SK-N-MC (cell line): ENCODE data around the gene GNA14.

ENCODE experiments used
- DNase-seq: peaks from one replicate; pipeline ENCODE4 v3.0.0-alpha.2; 2011; ENCODE audit warnings: low read depth, low spot score
- H3K27ac ChIP-seq: fragments of 200-600 bp; sonication (generic); 2 replicates; pipeline ENCODE4 v1.5.1; 2016; ENCODE audit warnings: mixed run types
- H3K36me3 ChIP-seq: fragments of 200-600 bp; sonication (generic); 2 replicates; pipeline ENCODE4 v1.6.1; 2017; ENCODE audit warnings: antibody characterized with exemption, low read length, mixed read lengths; ENCODE audit not compliant: insufficient read depth
- H3K4me3 ChIP-seq: fragments of 200-600 bp; sonication (generic); 2 replicates; pipeline ENCODE4 v1.5.1; 2016
- H3K9ac ChIP-seq: fragments of 200-600 bp; sonication (generic); 2 replicates; pipeline ENCODE4 v1.8.0; 2017; ENCODE audit warnings: mixed run types, mixed read lengths; ENCODE audit not compliant: insufficient read length
- H3K9me3 ChIP-seq: fragments of 200-600 bp; sonication (generic); 2 replicates; pipeline ENCODE4 v1.6.1; 2017; ENCODE audit warnings: low read depth, mild to moderate bottlenecking, antibody characterized with exemption, low read length, moderate library complexity, mixed read lengths
- EZH2 ChIP-seq: fragments of 200-600 bp; sonication (generic); IDR thresholded peaks from one replicate; pipeline ENCODE4 v1.6.1; 2017; ENCODE audit warnings: antibody characterized with exemption
- FOXP2 ChIP-seq: optimal IDR thresholded peaks from 2 replicates; pipeline ENCODE3; 2011; ENCODE audit warnings: mild to moderate bottlenecking, moderate library complexity; ENCODE audit not compliant: insufficient read depth; ENCODE audit errors: extremely low read length, control extremely low read depth
- POLR2AphosphoS5 ChIP-seq: IDR thresholded peaks from 2 replicates; pipeline ENCODE4 v1.6.1; 2012; ENCODE audit warnings: mild to moderate bottlenecking, low read depth, low read length, borderline replicate concordance

GNA14 gene

DNA sequence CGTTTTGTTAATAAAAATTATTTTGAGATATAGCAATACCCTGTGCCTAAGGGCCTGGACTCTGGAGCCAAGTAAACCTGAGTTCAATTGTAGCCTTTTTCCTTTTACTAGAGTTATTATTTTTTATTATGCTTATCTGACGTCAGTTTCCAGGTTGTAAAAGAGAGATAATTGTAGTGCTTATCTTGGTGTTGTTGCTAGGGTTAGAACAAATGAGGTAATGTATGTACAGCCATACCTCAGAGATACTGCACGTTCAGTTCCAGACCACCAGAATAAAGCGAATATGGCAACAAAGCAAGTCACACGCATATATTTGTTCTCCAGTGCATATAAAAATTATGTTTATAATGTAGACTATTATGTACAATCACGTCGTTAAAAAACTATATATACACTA lies 255.8 kb downstream of the GNA14 start:
- Histone ChIP-seq H3K9me3 (no peaks in the 10 kb centered on the region), H3K9ac (no peak overlapping the region), H3K4me3 (no peak overlapping the region), H3K27ac (no peak overlapping the region), H3K36me3 (no peaks in the 10 kb centered on the region)
- DNase-seq = no peak
- TF ChIP-seq POLR2AphosphoS5 (no peak), EZH2 (no peak), FOXP2 (no peak)

GRCh38 chr9:77391834-77392233 lies 256.3 kb downstream of the GNA14 start:
- no peak for TF ChIP-seq POLR2AphosphoS5
- Histone ChIP-seq H3K4me3 (no peak overlapping the region), H3K36me3 (no peaks in the 10 kb centered on the region), H3K9me3 (no peaks in the 10 kb centered on the region), H3K27ac (no peak overlapping the region), H3K9ac (no peak overlapping the region)
- no peak for DNase-seq

- no peak overlapping the region for H3K9ac ChIP-seq
- no peaks in the 10 kb centered on the region for H3K9me3 ChIP-seq
- H3K27ac ChIP-seq = no peak overlapping the region
- H3K36me3 ChIP-seq = 0 out of 2 replicates have a peak, but pooled peaks cover 4% of the 10 kb centered on the region
- no peak for DNase-seq
- TF ChIP-seq FOXP2 (no peak), EZH2 (no peak), POLR2AphosphoS5 (no peak)
- no peak overlapping the region for H3K4me3 ChIP-seq
Measured at GRCh38 chr9:77386187-77386586, 261.9 kb downstream of the GNA14 start.

DNA sequence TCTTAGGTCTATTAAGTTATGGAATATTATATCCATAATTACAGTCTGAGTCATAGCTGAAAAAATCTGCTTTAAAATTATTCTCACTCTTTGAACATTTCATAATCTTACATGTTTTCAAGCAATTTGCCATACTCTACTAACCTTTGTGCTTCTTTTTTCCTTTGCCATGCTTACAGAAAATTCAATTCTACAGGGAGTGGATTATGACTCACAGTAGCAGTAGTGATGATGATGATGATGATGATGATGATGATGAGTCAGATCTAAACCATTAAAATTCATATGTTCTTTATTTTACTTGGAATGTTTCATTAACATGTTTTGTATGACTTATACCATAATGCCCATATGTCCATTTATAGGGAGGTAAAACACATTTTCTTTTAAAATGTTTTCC lies 263.7 kb downstream of the GNA14 start:
- DNase-seq = no peak

DNA sequence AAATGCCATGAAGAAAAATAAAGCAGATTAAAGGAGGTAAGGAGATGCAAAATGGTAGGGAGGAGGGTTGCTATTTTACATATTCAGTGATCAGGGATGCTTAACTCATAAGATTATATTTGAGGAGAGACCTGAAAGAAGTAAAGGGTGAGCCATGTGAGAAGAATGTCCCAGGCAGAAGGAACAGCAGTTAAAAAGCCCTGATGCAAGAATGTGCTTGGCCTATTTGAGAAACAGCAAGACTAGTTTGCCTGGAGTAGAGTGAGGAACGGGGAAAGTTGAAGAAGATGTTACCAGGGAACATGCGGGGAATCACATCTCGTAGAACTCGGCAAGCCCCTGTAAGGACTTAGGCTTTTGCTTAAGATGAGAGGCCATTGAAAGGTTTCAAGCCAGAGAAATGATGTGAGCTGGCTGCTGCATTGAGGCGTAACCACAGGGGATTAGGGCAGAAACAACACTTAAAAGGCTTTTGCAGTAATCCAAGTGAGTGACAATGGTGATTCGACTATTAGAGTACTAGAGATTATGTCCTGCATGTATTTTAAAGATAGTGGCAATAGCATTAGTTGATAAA lies 272.1 kb downstream of the GNA14 start:
- TF ChIP-seq FOXP2 (no peak), EZH2 (no peak)
- Histone ChIP-seq H3K9ac (no peak overlapping the region), H3K27ac (no peak overlapping the region), H3K36me3 (peaks cover 3% of the 10 kb centered on the region; the same call in 1 of the 2 replicates), H3K4me3 (no peak overlapping the region), H3K9me3 (no peaks in the 10 kb centered on the region)
- no peak for DNase-seq

More for the DNA sequence above, 263.7 kb downstream of the GNA14 start:
- Histone ChIP-seq H3K9ac (no peak overlapping the region), H3K4me3 (no peak overlapping the region), H3K36me3 (0 out of 2 replicates have a peak, but pooled peaks cover 4% of the 10 kb centered on the region), H3K27ac (no peak overlapping the region), H3K9me3 (no peaks in the 10 kb centered on the region)
- no peak for TF ChIP-seq EZH2
- no peak for TF ChIP-seq POLR2AphosphoS5
- TF ChIP-seq FOXP2 = no peak

DNA sequence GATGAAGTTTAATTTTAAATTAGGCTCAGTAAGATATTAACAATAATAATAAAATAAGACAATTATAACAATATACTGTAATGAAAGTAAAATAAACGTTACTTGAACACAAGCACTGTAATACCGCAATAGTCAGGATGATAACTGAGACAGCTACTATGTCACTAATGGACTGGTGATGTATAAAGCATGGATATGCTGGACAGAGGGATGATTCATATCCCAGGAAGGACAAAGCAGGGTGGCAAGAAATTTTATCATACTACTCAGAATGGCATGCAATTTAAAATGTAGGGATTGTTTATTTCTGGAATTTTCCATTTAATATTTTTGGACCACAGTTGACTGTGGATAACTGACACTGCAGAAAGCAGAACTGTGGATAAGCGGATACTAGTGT lies 273.9 kb downstream of the GNA14 start:
- H3K9me3 ChIP-seq = no peaks in the 10 kb centered on the region
- no peak overlapping the region for H3K27ac ChIP-seq
- H3K36me3 ChIP-seq = peaks cover 6% of the 10 kb centered on the region; the same call in 1 of the 2 replicates
- H3K9ac ChIP-seq = no peak overlapping the region
- no peak overlapping the region for H3K4me3 ChIP-seq
- TF ChIP-seq POLR2AphosphoS5 = no peak
- TF ChIP-seq FOXP2 = no peak
- no peak for TF ChIP-seq EZH2
- DNase-seq = no peak
